Brain microvascular endothelial cell (primary cell): ENCODE data around the gene ZBTB20.

ENCODE experiments used
- DNase-seq: peaks from one replicate; pipeline ENCODE4 v3.0.0-alpha.2; 2020
- H3K27ac ChIP-seq: fragments of 250-450 bp; sonication (Bioruptor Pico); 2 replicates; pipeline ENCODE4 v1.5.1; 2020; ENCODE audit warnings: mild to moderate bottlenecking, moderate library complexity
- H3K27me3 ChIP-seq: fragments of 250-450 bp; sonication (Bioruptor Pico); replicated peaks from 2 replicates; pipeline ENCODE4 v1.5.1; 2020; ENCODE audit warnings: mild to moderate bottlenecking
- H3K36me3 ChIP-seq: fragments of 250-450 bp; sonication (Bioruptor Pico); replicated peaks from 2 replicates; pipeline ENCODE4 v1.5.1; 2020; ENCODE audit warnings: mild to moderate bottlenecking
- H3K4me3 ChIP-seq: 2 replicates; pipeline ENCODE4 v1.5.1; 2011; ENCODE audit warnings: low read depth, mild to moderate bottlenecking, control low read depth, low read length, moderate library complexity
- in situ Hi-C: cut with HindIII; loops from 2 replicates; pipeline ENCODE4 v1.10.0; 2017; ENCODE audit warnings: low sequenced_read_pairs, low pct_ligation_motif_present
- TF ChIP-seq, protein P1 (sequence below): IDR thresholded peaks from 2 replicates; pipeline ENCODE4 v1.5.1; 2011; ENCODE audit warnings: low read depth, mild to moderate bottlenecking, moderate library complexity, low read length, control low read depth, inconsistent platforms; ENCODE audit errors: missing control alignments

ZBTB20 gene

DNA sequence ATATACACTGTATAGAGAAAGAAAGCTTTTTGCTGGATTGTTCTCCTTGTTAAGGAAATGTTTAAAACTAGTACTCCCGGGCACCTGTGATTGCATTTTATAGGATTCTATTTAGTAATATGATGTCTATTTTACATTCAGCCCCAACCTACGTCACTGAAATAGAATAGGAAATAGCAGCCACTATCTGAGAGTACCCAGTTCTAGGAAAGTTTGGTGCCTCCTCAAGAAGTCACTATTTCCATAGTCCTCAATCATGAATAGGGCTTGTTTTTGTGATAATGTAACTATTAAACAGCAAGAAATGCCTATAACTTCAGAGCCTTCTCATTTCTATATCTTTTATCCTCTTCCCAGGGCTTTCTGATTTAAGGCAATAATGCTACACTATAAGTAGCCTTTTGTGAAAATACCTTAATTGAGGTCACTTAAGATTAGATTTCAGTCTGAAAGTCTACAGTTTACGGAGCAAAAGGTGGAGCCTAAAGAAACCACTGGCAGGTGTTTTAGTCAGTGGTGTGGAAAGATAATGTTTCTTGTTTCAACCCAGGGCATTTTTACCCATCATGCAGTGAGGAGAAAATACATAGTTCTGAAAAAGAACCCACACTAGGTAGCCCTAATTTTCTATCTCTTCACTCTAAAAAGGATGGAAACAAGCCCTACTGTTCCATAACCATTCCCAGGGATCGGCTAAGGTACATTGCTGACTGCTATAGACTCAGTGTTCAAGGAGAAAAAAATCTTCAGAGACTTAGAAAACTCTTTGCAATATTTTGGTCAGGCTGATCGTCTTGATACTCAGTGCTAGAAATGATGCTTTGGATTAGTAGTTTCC, 814.5 kb downstream of the ZBTB20 start:
- H3K4me3 ChIP-seq: no peak overlapping the region
- no peaks in the 10 kb centered on the region for H3K27me3 ChIP-seq
- in situ Hi-C loops: no loop called here
- no peak overlapping the region for H3K27ac ChIP-seq
- TF ChIP-seq, protein P1, sequence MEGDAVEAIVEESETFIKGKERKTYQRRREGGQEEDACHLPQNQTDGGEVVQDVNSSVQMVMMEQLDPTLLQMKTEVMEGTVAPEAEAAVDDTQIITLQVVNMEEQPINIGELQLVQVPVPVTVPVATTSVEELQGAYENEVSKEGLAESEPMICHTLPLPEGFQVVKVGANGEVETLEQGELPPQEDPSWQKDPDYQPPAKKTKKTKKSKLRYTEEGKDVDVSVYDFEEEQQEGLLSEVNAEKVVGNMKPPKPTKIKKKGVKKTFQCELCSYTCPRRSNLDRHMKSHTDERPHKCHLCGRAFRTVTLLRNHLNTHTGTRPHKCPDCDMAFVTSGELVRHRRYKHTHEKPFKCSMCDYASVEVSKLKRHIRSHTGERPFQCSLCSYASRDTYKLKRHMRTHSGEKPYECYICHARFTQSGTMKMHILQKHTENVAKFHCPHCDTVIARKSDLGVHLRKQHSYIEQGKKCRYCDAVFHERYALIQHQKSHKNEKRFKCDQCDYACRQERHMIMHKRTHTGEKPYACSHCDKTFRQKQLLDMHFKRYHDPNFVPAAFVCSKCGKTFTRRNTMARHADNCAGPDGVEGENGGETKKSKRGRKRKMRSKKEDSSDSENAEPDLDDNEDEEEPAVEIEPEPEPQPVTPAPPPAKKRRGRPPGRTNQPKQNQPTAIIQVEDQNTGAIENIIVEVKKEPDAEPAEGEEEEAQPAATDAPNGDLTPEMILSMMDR: no peak
- DNase-seq: no peak
- no peaks in the 10 kb centered on the region for H3K36me3 ChIP-seq

DNA sequence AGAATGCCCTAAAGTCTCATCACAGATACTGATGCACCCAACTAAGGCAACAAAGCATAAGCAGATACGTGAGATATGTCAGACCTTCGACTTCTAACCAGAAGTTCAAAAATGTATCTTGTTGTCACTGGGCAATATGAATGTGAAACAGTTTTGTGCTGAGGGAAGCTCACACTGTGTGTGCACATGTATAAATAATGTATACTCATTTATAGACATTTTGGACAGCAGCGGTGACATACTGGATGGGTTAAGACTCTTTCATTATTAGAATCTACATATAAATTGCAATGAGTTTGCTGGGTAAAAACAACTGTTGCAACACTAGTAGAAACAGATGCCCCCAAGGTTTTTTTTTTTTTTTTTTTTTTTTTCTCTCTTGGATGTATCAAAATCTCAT, 815.4 kb downstream of the ZBTB20 start:
- no peaks in the 10 kb centered on the region for H3K27me3 ChIP-seq
- H3K27ac ChIP-seq: no peak overlapping the region
- DNase-seq: no peak
- H3K36me3 ChIP-seq: no peaks in the 10 kb centered on the region
- TF ChIP-seq, protein P1: no peak
- in situ Hi-C loops: no loop called here
- no peak overlapping the region for H3K4me3 ChIP-seq

DNA sequence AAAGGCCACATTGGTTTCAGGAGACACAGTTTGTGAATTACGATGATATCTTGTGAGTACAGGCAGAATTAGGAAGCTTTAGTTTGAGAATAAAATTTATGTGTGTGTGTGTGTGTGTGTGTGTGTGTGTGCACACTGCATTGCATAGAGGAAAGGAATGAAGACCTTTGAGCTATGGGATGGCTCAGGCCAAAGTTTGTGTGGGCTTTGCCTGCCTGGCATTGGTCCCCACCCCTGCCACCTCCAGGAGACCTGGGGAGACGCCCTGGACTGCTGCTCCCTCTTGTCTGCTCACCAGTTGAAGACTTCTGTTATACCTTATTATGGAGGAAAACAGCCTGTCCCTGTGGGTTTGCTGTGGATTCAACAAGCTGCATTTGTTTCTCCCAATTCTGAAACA, 816.1 kb downstream of the ZBTB20 start:
- Histone ChIP-seq H3K4me3 (no peak overlapping the region), H3K27ac (no peak overlapping the region), H3K27me3 (no peaks in the 10 kb centered on the region), H3K36me3 (no peaks in the 10 kb centered on the region)
- TF ChIP-seq, protein P1: no peak
- in situ Hi-C loops: no loop called here
- no peak for DNase-seq

DNA sequence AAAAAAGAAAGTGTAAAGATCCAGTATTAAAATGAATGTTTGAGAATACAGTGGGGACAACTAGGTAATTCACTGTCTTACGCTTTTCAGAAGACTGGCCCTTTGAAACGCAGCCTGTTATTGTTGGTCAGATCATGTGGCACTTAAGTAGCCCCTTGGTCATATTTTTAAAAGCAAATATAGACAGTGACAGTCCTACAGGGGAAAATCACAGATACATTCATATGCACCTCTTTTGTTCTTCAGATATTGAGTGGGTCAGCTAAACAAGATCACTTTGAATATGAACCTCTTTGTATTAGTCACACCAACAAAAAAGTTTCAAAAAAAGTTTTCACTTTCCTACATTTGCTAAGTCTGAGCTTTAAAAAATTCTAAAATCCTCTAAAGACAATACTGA, 817.3 kb downstream of the ZBTB20 start:
- TF ChIP-seq, protein P1: no peak
- in situ Hi-C loops: no loop called here
- no peak for DNase-seq
- H3K4me3 ChIP-seq: no peak overlapping the region
- H3K27me3 ChIP-seq: no peaks in the 10 kb centered on the region
- H3K27ac ChIP-seq: no peak overlapping the region
- no peaks in the 10 kb centered on the region for H3K36me3 ChIP-seq

DNA sequence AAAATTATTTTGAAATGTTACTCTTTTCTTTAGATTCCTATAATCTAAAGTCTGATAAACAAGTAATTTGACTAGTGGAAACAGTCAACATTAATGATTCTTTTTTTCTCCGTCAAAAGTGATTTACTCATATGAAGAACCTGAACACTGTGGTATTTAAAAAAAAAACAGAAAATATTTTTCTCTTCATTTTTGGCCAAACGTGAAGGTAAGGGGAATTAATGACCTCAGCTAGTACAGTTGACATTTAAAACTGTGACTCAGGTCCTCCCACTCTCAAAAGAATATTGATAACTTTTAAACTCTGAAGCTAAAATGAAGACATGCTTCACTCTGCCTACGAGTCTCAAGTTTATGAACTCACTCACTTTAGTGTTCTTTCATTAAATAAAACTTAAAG, 818.7 kb downstream of the ZBTB20 start:
- DNase-seq: no peak
- H3K27ac ChIP-seq: no peak overlapping the region
- no peaks in the 10 kb centered on the region for H3K36me3 ChIP-seq
- in situ Hi-C loops: no loop called here
- TF ChIP-seq, protein P1: no peak
- H3K27me3 ChIP-seq: no peaks in the 10 kb centered on the region
- H3K4me3 ChIP-seq: no peak overlapping the region

DNA sequence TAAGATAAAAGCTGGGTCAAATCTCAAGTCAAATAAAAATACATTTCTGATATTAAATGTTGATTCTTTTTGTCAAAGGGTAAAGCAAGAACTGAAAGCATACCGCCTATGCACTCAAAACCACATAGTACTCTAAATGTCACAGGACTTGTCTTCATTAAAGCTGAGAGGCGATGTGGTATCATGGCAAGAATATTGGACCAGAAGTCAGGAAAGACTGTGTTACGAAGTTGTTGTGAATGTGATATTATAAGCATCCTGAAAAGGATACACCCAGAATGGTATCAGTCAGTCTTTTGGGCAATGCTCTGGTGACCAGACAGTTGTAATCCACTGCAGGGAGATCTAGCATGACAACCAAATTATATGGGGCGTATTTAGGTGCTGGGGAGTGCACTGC, 819.4 kb downstream of the ZBTB20 start:
- no peaks in the 10 kb centered on the region for H3K36me3 ChIP-seq
- TF ChIP-seq, protein P1: no peak
- H3K4me3 ChIP-seq: no peak overlapping the region
- no peak overlapping the region for H3K27ac ChIP-seq
- H3K27me3 ChIP-seq: no peaks in the 10 kb centered on the region
- in situ Hi-C loops: no loop called here
- DNase-seq: no peak
